ENCODE results near the gene GPR137. TPM values are rescaled to one million over a fixed set of nuclear protein-coding genes. Genes with fewer than 3 reads are reported as not detected.

Gene GPR137
- total RNA-seq, 1 donor from 2014 or later = 56.0 TPM

GRCh38 chr11:64285885-64286800 lies 495 bp downstream of the GPR137 start:
- H3K27ac Mint-ChIP-seq (ENCODE audit: unreplicated experiment) = peak overlapping the region; percentile 14
- peaks cover 19% of the 10 kb centered on the region for H3K27me3 Mint-ChIP-seq (ENCODE audit: unreplicated experiment)
- peak overlapping the region; percentile 87 for H3K4me3 Mint-ChIP-seq (ENCODE audit: unreplicated experiment)
- H3K4me1 Mint-ChIP-seq (ENCODE audit: unreplicated experiment) = peaks cover 10% of the 10 kb centered on the region
- TF ChIP-seq CTCF (IDR thresholded peaks at IDR 0.05; ENCODE audit: unreplicated experiment) = no peak
- peaks cover 17% of the 10 kb centered on the region for H3K36me3 Mint-ChIP-seq (ENCODE audit: low read depth, unreplicated experiment)
- no peak for DNase-seq (ENCODE audit: low spot score)
- no peaks in the 10 kb centered on the region for H3K9me3 Mint-ChIP-seq (ENCODE audit: unreplicated experiment)

GRCh38 chr11:64286801-64287159 lies 1.1 kb downstream of the GPR137 start:
- peaks cover 10% of the 10 kb centered on the region for H3K4me1 Mint-ChIP-seq (ENCODE audit: unreplicated experiment)
- peak overlapping the region; percentile 87 for H3K4me3 Mint-ChIP-seq (ENCODE audit: unreplicated experiment)
- no peak for TF ChIP-seq CTCF (IDR thresholded peaks at IDR 0.05; ENCODE audit: unreplicated experiment)
- peak overlapping the region; percentile 14 for H3K27ac Mint-ChIP-seq (ENCODE audit: unreplicated experiment)
- peaks cover 11% of the 10 kb centered on the region for H3K36me3 Mint-ChIP-seq (ENCODE audit: low read depth, unreplicated experiment)
- H3K27me3 Mint-ChIP-seq (ENCODE audit: unreplicated experiment) = peaks cover 19% of the 10 kb centered on the region
- H3K9me3 Mint-ChIP-seq (ENCODE audit: unreplicated experiment) = no peaks in the 10 kb centered on the region
- DNase-seq (ENCODE audit: low spot score) = no peak

- H3K27me3 Mint-ChIP-seq (ENCODE audit: unreplicated experiment) = peaks cover 19% of the 10 kb centered on the region
- peaks cover 10% of the 10 kb centered on the region for H3K4me1 Mint-ChIP-seq (ENCODE audit: unreplicated experiment)
- TF ChIP-seq CTCF (IDR thresholded peaks at IDR 0.05; ENCODE audit: unreplicated experiment) = no peak
- H3K36me3 Mint-ChIP-seq (ENCODE audit: low read depth, unreplicated experiment) = peaks cover 9% of the 10 kb centered on the region
- no peak overlapping the region for H3K27ac Mint-ChIP-seq (ENCODE audit: unreplicated experiment)
- DNase-seq (ENCODE audit: low spot score) = no peak
- H3K9me3 Mint-ChIP-seq (ENCODE audit: unreplicated experiment) = no peaks in the 10 kb centered on the region
- no peak overlapping the region for H3K4me3 Mint-ChIP-seq (ENCODE audit: unreplicated experiment)
These were observed 2.2 kb downstream of the GPR137 start for GRCh38 chr11:64287676-64288352.

GRCh38 chr11:64288353-64288750 lies 2.7 kb downstream of the GPR137 start:
- Mint-ChIP-seq H3K4me3 (ENCODE audit: unreplicated experiment) (no peak overlapping the region), H3K9me3 (ENCODE audit: unreplicated experiment) (no peaks in the 10 kb centered on the region), H3K4me1 (ENCODE audit: unreplicated experiment) (peaks cover 10% of the 10 kb centered on the region), H3K27ac (ENCODE audit: unreplicated experiment) (no peak overlapping the region), H3K27me3 (ENCODE audit: unreplicated experiment) (peaks cover 22% of the 10 kb centered on the region), H3K36me3 (ENCODE audit: low read depth, unreplicated experiment) (peaks cover 9% of the 10 kb centered on the region)
- DNase-seq (ENCODE audit: low spot score) = no peak
- TF ChIP-seq CTCF (IDR thresholded peaks at IDR 0.05; ENCODE audit: unreplicated experiment) = no peak
